Hematopoietic multipotent progenitor cell treated with erythropoietin and hydrocortisone succinate and interleukin-3 and kit ligand, for 17 days (in vitro differentiated cells): ENCODE measurements around the gene NLRC4.
"Not testable (repeated sequence)": the region's sequence is repeated elsewhere in the genome, so short reads cannot be mapped to it uniquely, and the experiment has no call there.

Experiments used
- DNase-seq: peaks from one replicate; pipeline ENCODE4 v3.0.0-alpha.2; 2015; ENCODE audit warnings: low spot score

Gene NLRC4

DNA sequence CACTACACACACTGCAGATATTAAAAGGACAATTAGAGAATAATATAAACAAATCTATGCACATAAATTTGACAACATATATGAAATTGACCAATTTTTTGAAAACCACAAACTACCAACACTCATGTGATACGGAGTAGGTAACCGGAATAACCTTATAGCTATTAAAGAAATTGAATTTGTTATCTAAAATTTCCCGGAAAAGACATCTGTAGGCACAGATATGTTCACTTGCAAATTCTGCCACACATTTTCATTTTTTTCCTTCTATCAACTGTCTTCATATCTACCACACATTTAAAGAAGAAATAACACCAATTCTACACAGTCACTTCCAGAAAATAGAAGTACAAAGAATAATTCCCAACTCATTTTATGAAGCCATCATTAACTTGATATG, 22.4 kb downstream of the NLRC4 start:
- DNase-seq = no peak

DNA sequence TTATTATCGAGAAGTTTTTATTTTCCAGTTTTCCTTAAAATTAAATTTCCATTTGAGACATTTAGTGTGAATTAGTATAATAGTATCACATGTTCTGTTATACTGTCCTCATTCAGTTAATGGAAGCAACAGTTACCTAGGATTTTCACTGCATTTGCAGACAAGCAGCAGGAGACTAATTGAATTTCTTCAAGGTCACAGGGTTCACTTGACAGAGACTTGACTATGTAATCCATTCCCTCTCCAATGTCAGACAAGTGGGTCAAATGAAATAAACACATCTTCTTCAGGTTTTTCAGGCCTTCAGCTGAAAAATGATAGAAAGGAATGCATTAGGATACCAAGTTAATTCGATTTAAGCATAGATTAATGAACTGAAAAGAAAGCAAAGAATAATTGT, 26.7 kb downstream of the NLRC4 start:
- DNase-seq = no peak

DNA sequence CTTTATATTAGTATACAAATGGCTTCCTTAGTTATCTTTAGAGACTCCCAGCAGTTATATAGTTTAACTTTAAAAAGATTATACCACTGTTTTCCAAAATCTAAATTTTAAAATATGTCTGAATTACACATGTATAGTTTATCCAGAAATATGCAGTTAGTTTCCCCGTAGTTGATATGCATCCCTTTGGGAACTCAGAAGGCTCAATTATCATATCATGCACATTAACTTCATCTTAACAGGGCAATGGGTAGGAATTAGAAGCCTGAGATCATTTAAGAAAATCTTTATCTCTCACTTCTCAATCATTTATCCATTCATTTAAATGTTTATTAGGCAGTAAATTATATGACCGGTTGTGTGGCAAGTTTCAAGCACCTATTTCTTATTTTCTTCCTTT, 27.2 kb downstream of the NLRC4 start:
- no peak for DNase-seq

DNA sequence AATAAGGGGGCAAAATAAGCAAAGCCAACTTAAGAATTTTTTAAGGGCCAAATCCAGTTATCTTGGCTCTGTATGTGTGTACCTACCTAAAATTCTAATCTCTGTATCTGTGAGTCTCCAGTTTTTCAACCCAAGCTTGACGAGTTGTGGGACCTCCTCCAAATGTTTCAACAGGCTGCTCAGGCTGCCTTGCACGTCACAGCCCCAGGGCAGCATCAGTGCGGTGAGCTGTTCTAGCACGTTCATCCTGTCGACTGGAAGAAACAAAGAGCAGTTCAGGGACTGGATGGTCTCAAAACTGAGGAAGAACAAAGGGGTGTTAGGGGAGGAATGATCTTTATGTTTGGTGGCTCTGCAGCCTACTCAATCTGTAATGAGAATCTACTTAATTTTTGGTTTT, 29.4 kb downstream of the NLRC4 start:
- DNase-seq = no peak

DNA sequence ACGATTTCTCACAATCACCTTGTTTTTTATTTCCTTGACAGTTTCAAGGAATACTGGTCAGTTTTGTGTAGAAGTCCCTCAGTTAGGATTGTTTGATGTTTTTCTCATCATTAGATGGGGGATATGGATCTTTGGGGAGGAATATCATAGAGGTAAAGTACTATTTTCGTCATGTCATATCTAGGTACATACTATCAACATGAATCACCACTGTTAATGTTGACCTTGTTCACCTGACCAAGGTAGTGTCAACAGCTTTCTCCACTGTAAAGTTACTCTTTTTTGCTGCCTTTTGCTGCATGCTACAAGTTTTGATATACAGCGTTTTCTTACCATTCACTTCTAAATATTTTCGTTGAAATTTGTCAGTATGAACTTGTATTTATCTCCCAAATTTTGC, 32.7 kb downstream of the NLRC4 start:
- DNase-seq = no peak

DNA sequence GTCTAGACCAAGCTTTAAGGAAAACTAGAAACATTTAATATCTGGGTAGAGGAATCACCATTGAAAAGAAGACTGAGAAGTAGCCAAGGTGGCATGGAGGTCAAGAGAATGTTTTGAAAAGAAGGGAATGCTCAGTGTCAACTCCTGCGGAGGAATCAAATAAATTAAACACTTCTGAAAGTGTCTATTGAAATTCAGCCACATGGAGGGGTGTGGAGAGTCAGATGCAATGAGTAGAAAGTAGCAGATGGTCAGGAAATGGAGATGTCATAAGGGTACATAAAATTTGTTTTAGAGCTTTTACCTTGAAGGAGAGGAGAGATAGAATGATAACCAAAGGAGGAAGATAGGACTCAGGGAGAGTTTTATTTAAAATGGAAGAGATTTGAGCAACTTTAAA, 35.1 kb downstream of the NLRC4 start:
- no peak for DNase-seq

DNA sequence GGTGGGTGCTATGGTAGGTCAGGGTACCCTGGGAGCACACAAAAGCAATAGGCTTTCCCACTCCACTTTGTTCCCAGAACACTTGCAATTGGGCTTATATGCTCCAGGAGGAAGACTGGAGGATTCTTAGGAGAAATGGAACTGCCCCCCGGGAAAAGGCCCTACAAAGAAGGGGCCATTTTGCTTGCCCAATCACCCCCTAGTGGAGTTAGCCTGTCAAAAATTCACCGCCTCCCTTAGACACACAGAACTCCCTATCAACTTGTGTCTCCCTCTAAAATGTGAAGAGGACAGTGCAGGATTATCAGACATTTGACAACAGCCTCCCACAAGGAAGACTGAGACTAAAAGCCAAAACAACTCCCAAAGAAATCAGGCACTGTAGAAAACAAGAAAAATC, 36.5 kb downstream of the NLRC4 start:
- DNase-seq = no peak

DNA sequence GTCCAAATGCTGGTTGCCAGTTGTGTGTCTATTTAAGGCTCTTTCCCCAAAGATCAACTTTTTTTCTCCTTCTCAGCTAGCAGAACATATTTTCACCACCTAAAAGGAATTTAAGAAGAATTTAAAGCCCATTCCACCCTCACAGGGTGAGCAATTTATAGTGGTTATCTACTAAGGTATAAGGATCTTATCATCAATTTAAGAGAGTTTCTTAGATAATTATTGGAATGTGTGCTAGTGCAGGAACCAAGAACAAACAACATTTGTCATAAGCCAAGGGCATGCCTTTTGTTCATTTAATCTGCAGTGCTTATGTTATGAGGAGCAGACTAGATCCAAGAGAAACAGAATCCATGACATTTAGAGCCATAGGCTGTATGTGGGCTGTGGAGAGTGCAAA, 37.2 kb downstream of the NLRC4 start:
- no peak for DNase-seq

DNA sequence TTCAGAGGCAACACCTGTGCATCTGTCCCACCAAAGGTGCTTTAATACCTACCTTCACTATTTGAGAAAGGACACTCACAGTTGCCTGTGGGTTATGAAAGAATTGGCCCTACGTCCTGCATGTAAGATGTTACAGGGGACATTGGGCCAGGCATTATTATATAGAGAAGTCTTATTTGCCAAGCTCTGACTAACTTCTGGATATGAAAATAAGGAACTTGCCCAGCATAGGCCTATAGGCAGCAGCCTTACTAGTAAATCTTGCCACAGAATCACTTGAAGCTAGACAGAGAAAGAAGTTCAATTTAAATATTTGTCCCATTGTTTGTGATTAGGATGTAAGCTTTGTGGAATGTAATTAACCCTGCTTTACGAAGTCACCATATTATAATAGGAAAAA, 41.7 kb downstream of the NLRC4 start:
- no peak for DNase-seq

DNA sequence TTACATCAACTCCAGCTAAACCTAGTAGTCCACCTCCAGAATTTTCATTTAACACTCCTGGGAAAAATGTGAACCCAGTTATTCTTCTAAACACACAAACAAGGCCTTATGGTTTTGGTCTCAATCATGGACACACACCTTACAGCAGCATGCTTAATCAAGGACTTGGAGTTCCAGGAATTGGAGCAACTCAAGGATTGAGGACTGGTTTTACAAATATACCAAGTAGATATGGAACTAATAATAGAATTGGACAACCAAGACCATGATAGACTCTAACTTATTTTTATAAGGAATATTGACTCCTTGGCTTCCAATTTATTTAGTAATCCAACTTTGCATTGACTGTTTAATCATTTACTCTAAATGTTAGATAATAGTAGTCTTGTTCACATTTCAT, 44.2 kb downstream of the NLRC4 start:
- no peak for DNase-seq

DNA sequence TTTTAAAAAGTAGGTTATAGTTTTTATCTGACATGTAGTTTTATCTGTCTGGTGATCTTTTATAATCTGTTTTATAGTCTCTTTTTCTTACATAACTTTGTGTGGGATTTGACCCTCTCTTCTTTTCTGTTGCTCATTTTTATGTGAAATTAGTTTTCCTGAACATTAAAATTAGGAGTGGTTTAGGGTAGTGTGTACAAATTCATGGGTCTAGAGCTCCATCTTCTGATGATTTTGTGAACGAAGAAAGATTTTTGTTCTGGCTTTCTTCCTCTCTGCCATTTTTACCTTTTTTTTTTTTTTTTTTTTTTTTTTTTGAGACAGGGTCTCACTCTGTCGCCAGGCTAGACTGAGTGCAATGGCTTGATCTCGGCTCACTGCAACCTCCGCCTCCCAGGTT, 52.4 kb downstream of the NLRC4 start:
- peak; percentile 46 for DNase-seq

DNA sequence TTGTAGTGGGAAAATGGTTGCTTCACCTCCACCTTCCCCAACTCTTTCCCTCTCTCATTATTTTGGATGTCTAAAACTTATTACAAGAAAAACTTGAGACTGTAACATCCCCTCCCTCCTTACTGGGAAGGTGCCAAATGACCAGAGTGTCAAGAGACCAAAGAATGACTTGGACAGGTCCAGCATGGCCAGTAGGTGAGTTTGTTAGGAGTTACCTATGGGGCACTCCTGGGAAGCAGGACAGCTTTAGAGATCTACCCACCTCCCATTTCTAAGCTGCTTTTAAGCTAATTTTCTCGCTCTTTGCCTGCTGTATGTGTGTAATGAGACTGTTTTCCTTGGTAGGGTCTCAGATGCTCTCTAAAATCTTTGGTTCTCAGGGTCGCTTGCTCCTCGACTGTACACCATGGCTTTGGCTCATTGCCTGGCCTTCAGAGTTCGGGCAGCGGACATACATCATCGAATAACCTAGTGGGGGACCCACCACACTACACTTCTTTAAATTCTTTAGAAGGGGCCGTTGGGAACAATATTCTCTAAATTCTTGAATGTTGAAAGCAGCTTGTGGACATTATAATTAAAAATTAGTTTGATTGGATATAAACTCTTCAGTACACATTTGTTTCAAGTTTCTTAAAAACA, 53.8 kb downstream of the NLRC4 start:
- no peak for DNase-seq

DNA sequence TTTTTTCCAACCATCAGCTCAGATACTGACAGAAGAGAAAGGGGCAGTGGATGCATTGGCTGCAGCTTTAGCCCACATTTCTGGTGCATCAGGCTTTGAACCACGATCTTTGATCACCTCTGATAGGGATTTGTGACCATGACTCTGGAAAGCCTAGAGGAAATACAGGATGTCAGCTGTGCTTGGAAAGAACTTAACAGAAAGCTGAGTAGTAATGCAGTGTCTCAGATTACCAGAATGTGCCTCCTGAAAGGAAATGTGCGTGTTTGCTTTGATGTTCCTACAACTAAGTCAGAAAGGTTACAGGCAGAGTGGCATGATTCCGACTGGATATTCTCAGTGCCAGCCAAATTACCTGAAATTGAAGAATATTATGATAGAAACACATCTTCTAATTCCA, 61.3 kb downstream of the NLRC4 start:
- not testable (repeated sequence) for DNase-seq

DNA sequence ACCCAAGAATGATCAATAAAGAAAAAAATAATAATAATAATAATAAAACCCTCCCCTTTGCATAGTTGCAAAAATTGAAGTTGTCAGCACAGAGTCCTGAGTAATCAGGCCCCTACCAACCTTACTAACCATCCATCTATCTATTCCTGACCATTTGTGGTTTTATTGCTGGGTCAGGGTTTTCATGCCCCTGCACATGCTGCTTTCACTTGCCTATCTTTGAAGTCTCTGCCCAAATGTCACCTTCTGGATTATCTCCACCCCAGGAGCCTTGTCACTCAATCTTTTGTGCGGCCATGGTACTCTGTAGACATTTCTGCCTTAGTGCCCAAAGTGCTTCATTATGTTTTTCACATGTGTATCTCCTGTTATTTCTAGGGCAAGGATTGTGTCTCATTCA, 63.9 kb downstream of the NLRC4 start:
- no peak for DNase-seq

DNA sequence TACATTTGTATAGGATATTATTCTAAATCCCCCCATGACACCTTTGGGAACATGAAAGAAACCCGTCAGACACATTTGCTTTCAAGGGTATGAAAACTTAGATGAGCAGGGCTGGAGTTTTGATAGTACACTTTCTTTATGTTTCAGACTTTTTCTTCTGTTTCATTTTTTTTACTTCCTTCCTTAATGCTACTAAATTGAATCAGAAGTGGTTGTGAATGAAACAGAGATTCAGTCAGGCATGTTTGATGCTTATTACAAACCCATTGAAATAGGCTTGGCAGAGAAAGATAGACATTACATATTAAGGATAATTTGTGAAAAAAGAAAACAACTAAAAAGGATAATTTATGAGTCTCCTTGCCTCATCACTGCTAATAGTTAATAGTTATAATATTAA, 72.3 kb downstream of the NLRC4 start:
- no peak for DNase-seq

DNA sequence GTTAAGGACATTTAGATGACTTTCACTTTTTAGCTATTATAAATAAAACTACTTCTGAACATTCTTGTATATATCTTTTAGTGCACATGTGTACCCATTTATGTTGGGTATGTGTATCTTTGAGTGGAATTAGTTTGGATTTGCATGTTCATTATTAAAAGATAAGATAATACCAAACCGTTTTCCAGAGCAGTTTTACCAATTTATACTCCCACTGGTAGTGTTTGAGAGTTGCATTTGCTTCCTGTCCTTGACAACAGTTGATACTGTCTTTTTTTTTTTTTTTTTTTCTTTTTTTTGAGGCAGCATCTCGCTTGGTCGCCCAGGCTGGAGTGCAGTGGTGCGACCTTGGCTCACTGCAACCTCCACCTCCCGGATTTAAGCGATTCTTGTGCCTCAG, 75.7 kb downstream of the NLRC4 start:
- no peak for DNase-seq

DNA sequence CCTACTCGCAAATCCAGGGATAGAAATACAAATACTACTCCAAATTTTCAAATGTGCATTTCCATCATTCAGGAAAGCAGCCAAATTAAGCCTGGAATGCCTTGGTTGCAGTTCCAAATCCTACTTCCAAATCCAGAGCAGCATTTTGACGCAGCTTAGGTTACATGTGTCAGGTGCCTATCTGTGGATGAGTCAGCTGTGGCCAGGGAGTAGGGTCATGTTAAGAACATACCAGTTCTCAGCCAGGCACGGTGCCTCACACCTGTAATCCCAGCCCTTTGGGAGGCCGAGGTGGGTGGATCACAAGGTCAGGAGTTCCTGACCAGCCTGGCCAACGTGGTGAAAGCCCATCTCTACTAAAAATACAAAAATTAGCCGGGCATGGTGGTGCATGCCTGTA, 82.0 kb downstream of the NLRC4 start:
- no peak for DNase-seq
